Sigmoid colon (tissue), 4 donors: Measurements from ENCODE around the gene CD53.

Experiments
- EP300 ChIP-seq, 4 donors: sonication (generic); formaldehyde crosslinking; IDR thresholded peaks; one replicate each; pipeline ENCODE4 v1.6.1; 2017; ENCODE audit warnings: antibody characterized with exemption in 4 of 4
- POLR2A ChIP-seq, 2 donors: fragments of 450-650 bp; IDR thresholded peaks; one replicate each; pipeline ENCODE4 v1.6.1; 2016; ENCODE audit warnings: antibody characterized with exemption in 2 of 2, mild to moderate bottlenecking in 2 of 2, moderate library complexity in 2 of 2
- POLR2AphosphoS5 ChIP-seq, 4 donors: sonication (generic); formaldehyde crosslinking; IDR thresholded peaks; one replicate each; pipeline ENCODE4 v1.6.1; 2017; ENCODE audit warnings: antibody characterized with exemption in 4 of 4
- TF ChIP-seq, protein P1 (sequence below), 4 experiments: fragments of 450-650 bp in 3 of 4; fragments of 200-600 bp in 1 of 4; IDR thresholded peaks; one replicate each; pipeline ENCODE4 v1.5.1; 2016 to 2019; ENCODE audit warnings: antibody characterized with exemption in 4 of 4, mild to moderate bottlenecking in 3 of 4, moderate library complexity in 2 of 4

DNA sequence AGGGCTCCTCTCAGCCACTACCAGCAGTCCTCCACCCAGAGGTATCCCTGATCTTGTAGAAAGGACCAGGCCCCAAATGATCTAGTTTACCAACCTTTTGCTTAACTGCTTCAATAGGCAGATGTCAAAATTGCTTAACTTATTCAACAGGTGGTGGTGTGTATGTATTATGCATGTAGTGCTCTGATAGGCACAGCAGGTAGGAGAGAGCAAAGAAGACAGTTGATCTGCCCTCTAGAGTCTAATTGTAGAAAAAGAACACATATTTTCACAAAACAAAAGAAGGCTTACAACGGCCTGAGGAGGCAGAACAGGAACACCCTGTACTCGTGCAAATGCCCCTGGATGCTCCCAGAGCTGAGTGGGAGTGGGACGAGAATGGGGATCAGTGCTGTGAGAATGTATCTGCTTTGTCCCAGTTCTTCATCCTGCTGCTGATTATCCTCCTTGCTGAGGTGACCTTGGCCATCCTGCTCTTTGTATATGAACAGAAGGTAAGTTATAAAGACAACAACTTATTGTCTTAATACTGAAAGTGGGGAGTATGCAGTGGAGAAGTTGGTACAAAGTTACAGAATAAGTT lies 21.1 kb downstream of the CD53 start:
- TF ChIP-seq, protein P1, sequence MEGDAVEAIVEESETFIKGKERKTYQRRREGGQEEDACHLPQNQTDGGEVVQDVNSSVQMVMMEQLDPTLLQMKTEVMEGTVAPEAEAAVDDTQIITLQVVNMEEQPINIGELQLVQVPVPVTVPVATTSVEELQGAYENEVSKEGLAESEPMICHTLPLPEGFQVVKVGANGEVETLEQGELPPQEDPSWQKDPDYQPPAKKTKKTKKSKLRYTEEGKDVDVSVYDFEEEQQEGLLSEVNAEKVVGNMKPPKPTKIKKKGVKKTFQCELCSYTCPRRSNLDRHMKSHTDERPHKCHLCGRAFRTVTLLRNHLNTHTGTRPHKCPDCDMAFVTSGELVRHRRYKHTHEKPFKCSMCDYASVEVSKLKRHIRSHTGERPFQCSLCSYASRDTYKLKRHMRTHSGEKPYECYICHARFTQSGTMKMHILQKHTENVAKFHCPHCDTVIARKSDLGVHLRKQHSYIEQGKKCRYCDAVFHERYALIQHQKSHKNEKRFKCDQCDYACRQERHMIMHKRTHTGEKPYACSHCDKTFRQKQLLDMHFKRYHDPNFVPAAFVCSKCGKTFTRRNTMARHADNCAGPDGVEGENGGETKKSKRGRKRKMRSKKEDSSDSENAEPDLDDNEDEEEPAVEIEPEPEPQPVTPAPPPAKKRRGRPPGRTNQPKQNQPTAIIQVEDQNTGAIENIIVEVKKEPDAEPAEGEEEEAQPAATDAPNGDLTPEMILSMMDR (IDR thresholded peaks at IDR 0.05), result no peak
- TF ChIP-seq POLR2AphosphoS5 (IDR thresholded peaks at IDR 0.05), result no peak
- TF ChIP-seq POLR2A (IDR thresholded peaks at IDR 0.05), result no peak
- TF ChIP-seq EP300 (IDR thresholded peaks at IDR 0.05), result no peak
